Mesendoderm (in vitro differentiated cells): ENCODE data around the gene DOK6.

Source experiments
- DNase-seq: peaks from one replicate; pipeline ENCODE4 v3.0.0; 2013
- H2AK5ac ChIP-seq: 2 replicates; pipeline ENCODE4 v1.6.1; 2013; ENCODE audit warnings: low read length, inconsistent platforms
- H2BK120ac ChIP-seq: 2 replicates; pipeline ENCODE4 v1.6.1; 2013; ENCODE audit warnings: low read depth, mild to moderate bottlenecking, low read length, moderate library complexity, mixed read lengths
- H2BK15ac ChIP-seq: replicated peaks from 2 replicates; pipeline ENCODE4 v1.6.1; 2013; ENCODE audit warnings: low read depth, mild to moderate bottlenecking, moderate library complexity
- H2BK5ac ChIP-seq: 2 replicates; pipeline ENCODE4 v1.6.1; 2013; ENCODE audit warnings: low read length, inconsistent platforms
- H3K18ac ChIP-seq: 2 replicates; pipeline ENCODE4 v1.6.1; 2013; ENCODE audit warnings: mild to moderate bottlenecking, low read length, mixed read lengths
- H3K23ac ChIP-seq: one replicate; pipeline ENCODE4 v1.6.1; 2013; ENCODE audit warnings: low read length
- H3K27ac ChIP-seq: 2 replicates; pipeline ENCODE4 v1.5.1; 2013; ENCODE audit warnings: low read depth, mild to moderate bottlenecking, inconsistent platforms, low read length, moderate library complexity
- H3K27me3 ChIP-seq: 2 replicates; pipeline ENCODE4 v1.6.1; 2013; ENCODE audit warnings: low read length, control low read depth, mild to moderate bottlenecking, inconsistent platforms; ENCODE audit not compliant: insufficient read depth, poor library complexity
- H3K36me3 ChIP-seq: 2 replicates; pipeline ENCODE4 v1.6.1; 2013; ENCODE audit warnings: low read length, inconsistent platforms; ENCODE audit not compliant: control insufficient read depth, insufficient read depth
- H3K4ac ChIP-seq: one replicate; pipeline ENCODE4 v1.6.1; 2013; ENCODE audit warnings: low read depth, mild to moderate bottlenecking, low read length, moderate library complexity
- H3K4me1 ChIP-seq: 2 replicates; pipeline ENCODE4 v1.6.1; 2013; ENCODE audit warnings: low read depth, low read length, inconsistent platforms; ENCODE audit not compliant: control insufficient read depth
- H3K4me2 ChIP-seq: 2 replicates; pipeline ENCODE4 v1.6.1; 2013; ENCODE audit warnings: low read length
- H3K4me3 ChIP-seq: 2 replicates; pipeline ENCODE4 v1.5.1; 2013; ENCODE audit warnings: mild to moderate bottlenecking, low read length
- H3K56ac ChIP-seq: one replicate; pipeline ENCODE4 v1.6.1; 2013; ENCODE audit warnings: low read length
- H3K79me1 ChIP-seq: 2 replicates; pipeline ENCODE4 v1.6.1; 2013; ENCODE audit warnings: low read length, inconsistent platforms
- H3K79me2 ChIP-seq: 2 replicates; pipeline ENCODE4 v1.6.1; 2013; ENCODE audit warnings: mild to moderate bottlenecking, low read length; ENCODE audit not compliant: control insufficient read depth, insufficient read depth
- H3K9ac ChIP-seq: 2 replicates; pipeline ENCODE4 v1.6.1; 2013; ENCODE audit warnings: low read length, inconsistent platforms
- H4K5ac ChIP-seq: one replicate; pipeline ENCODE4 v1.6.1; 2013; ENCODE audit warnings: low read length
- H4K8ac ChIP-seq: one replicate; pipeline ENCODE4 v1.6.1; 2013; ENCODE audit warnings: low read depth, mild to moderate bottlenecking, control low read depth, low read length, moderate library complexity
- WGBS: extraction: QIAGEN DNeasy Blood & Tissue Kit; methylation state at CpG from one replicate; pipeline ENCODE4 v1.1.7; 2013; ENCODE audit warnings: low lambda C conversion rate, missing lambda C conversion rate; ENCODE audit not compliant: insufficient coverage; ENCODE audit errors: extremely low coverage; 5-methylcytosine and 5-hydroxymethylcytosine counted together

Gene DOK6

GRCh38 chr18:69539404-69539803 lies 138.7 kb downstream of the DOK6 start:
- H3K27ac ChIP-seq = no peak overlapping the region
- no peaks in the 10 kb centered on the region for H3K79me2 ChIP-seq
- WGBS = no CpG with 5 or more reads among the region's 2 CpGs
- H3K56ac ChIP-seq = no peak overlapping the region
- H3K36me3 ChIP-seq = no peaks in the 10 kb centered on the region
- H2AK5ac ChIP-seq = no peak overlapping the region
- H3K4ac ChIP-seq = no peak overlapping the region
- H4K8ac ChIP-seq = no peak overlapping the region
- H3K23ac ChIP-seq = no peak overlapping the region
- no peak overlapping the region for H2BK5ac ChIP-seq
- no peak overlapping the region for H3K9ac ChIP-seq
- no peaks in the 10 kb centered on the region for H3K4me1 ChIP-seq
- no peak overlapping the region for H3K4me2 ChIP-seq
- no peaks in the 10 kb centered on the region for H3K79me1 ChIP-seq
- no peak overlapping the region for H2BK120ac ChIP-seq
- H3K4me3 ChIP-seq = no peak overlapping the region
- H4K5ac ChIP-seq = no peak overlapping the region
- no peaks in the 10 kb centered on the region for H3K27me3 ChIP-seq
- no peak overlapping the region for H2BK15ac ChIP-seq
- H3K18ac ChIP-seq = no peak overlapping the region
- no peak for DNase-seq

- Histone ChIP-seq H3K4ac (no peak overlapping the region), H3K4me2 (no peak overlapping the region), H2BK5ac (no peak overlapping the region), H4K5ac (no peak overlapping the region), H3K27me3 (no peaks in the 10 kb centered on the region), H3K9ac (no peak overlapping the region), H3K18ac (no peak overlapping the region), H3K4me1 (peaks cover 2% of the 10 kb centered on the region), H3K23ac (no peak overlapping the region), H4K8ac (no peak overlapping the region), H3K79me2 (no peaks in the 10 kb centered on the region), H2BK120ac (no peak overlapping the region), H3K56ac (no peak overlapping the region), H2AK5ac (no peak overlapping the region), H3K79me1 (no peaks in the 10 kb centered on the region), H3K36me3 (no peaks in the 10 kb centered on the region), H3K4me3 (no peak overlapping the region), H2BK15ac (no peak overlapping the region), H3K27ac (no peak overlapping the region)
- DNase-seq = no peak
- WGBS = no CpG with 5 or more reads among the region's 3 CpGs
Measured at GRCh38 chr18:69556228-69556627, 155.5 kb downstream of the DOK6 start.

GRCh38 chr18:69557282-69557681 lies 156.6 kb downstream of the DOK6 start:
- Histone ChIP-seq H3K4me1 (peaks cover 2% of the 10 kb centered on the region), H2BK15ac (no peak overlapping the region), H3K4me2 (no peak overlapping the region), H4K8ac (no peak overlapping the region), H3K79me2 (no peaks in the 10 kb centered on the region), H3K56ac (no peak overlapping the region), H3K4me3 (no peak overlapping the region), H4K5ac (no peak overlapping the region), H3K27me3 (no peaks in the 10 kb centered on the region), H2AK5ac (no peak overlapping the region), H2BK5ac (no peak overlapping the region), H3K27ac (no peak overlapping the region), H3K18ac (no peak overlapping the region), H3K79me1 (no peaks in the 10 kb centered on the region), H3K9ac (no peak overlapping the region), H3K4ac (no peak overlapping the region), H3K36me3 (no peaks in the 10 kb centered on the region), H2BK120ac (no peak overlapping the region), H3K23ac (no peak overlapping the region)
- DNase-seq = peak; percentile 91
- no CpG with 5 or more reads among the region's 4 CpGs for WGBS

- Histone ChIP-seq H3K4ac (no peak overlapping the region), H3K4me2 (no peak overlapping the region), H2BK120ac (no peak overlapping the region), H3K36me3 (no peaks in the 10 kb centered on the region), H2BK15ac (no peak overlapping the region), H4K5ac (no peak overlapping the region), H3K79me2 (no peaks in the 10 kb centered on the region), H3K4me1 (peaks cover 2% of the 10 kb centered on the region), H3K27me3 (no peaks in the 10 kb centered on the region), H4K8ac (no peak overlapping the region), H3K56ac (no peak overlapping the region), H3K4me3 (no peak overlapping the region), H3K27ac (no peak overlapping the region), H2AK5ac (no peak overlapping the region), H3K79me1 (no peaks in the 10 kb centered on the region), H3K23ac (no peak overlapping the region), H2BK5ac (no peak overlapping the region), H3K18ac (no peak overlapping the region), H3K9ac (no peak overlapping the region)
- WGBS = no CpG with 5 or more reads among the region's 2 CpGs
- DNase-seq = no peak
Measured at GRCh38 chr18:69558052-69558451, 157.4 kb downstream of the DOK6 start.

DNA sequence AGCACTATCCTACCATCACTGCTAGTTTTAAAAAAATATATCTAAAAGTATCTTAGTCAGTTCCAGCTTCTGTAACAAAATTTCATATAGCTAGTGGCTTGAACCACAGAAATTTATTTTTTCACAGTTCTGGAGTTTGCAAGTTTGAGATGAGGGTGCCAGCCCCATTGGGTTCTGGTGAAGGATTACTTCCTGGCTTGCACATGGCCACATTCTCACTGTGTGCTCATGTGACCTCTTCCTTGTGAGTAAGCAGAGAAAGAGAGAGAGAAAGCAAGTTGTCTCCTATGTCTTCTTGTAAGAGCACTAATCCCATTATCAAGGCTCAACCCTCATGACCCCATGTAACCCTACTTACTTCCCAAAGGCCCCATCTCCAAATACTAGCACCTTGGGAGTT lies 158.9 kb downstream of the DOK6 start:
- Histone ChIP-seq H3K18ac (no peak overlapping the region), H3K4ac (no peak overlapping the region), H3K27ac (no peak overlapping the region), H3K4me2 (no peak overlapping the region), H3K79me1 (no peaks in the 10 kb centered on the region), H2BK120ac (no peak overlapping the region), H3K4me1 (peaks cover 2% of the 10 kb centered on the region), H3K9ac (no peak overlapping the region), H3K27me3 (no peaks in the 10 kb centered on the region), H3K23ac (no peak overlapping the region), H4K5ac (no peak overlapping the region), H3K36me3 (no peaks in the 10 kb centered on the region), H3K56ac (no peak overlapping the region), H3K4me3 (no peak overlapping the region), H2BK15ac (no peak overlapping the region), H2AK5ac (no peak overlapping the region), H2BK5ac (no peak overlapping the region), H4K8ac (no peak overlapping the region), H3K79me2 (no peaks in the 10 kb centered on the region)
- DNase-seq = peak; percentile 39

- no peak overlapping the region for H3K56ac ChIP-seq
- no peak overlapping the region for H2BK15ac ChIP-seq
- no peaks in the 10 kb centered on the region for H3K79me2 ChIP-seq
- no peak overlapping the region for H2BK5ac ChIP-seq
- no peak overlapping the region for H3K4ac ChIP-seq
- no CpG with 5 or more reads among the region's 2 CpGs for WGBS
- no peak overlapping the region for H3K27ac ChIP-seq
- H3K23ac ChIP-seq = no peak overlapping the region
- H3K9ac ChIP-seq = no peak overlapping the region
- DNase-seq = no peak
- no peaks in the 10 kb centered on the region for H3K27me3 ChIP-seq
- H3K4me1 ChIP-seq = no peaks in the 10 kb centered on the region
- H3K4me3 ChIP-seq = no peak overlapping the region
- H3K36me3 ChIP-seq = no peaks in the 10 kb centered on the region
- no peak overlapping the region for H4K5ac ChIP-seq
- no peak overlapping the region for H3K4me2 ChIP-seq
- H3K79me1 ChIP-seq = no peaks in the 10 kb centered on the region
- no peak overlapping the region for H2BK120ac ChIP-seq
- H3K18ac ChIP-seq = no peak overlapping the region
- H2AK5ac ChIP-seq = no peak overlapping the region
- H4K8ac ChIP-seq = no peak overlapping the region
Measured at GRCh38 chr18:69564602-69565001, 163.9 kb downstream of the DOK6 start.
